Measurements from ENCODE around the gene BBS9. TPM values are rescaled to one million over a fixed set of nuclear protein-coding genes. Genes with fewer than 3 reads are reported as not detected.
A peak's percentile ranks its signal among the peaks of the same experiment; 100 is the strongest.

Gene BBS9
- total and polyA plus RNA-seq, 2 donors from 2014 or later = 9.0 to 23.4 TPM

GRCh38 chr7:33184828-33185227 is 55.5 kb downstream of the BBS9 start:
- no peak for TF ChIP-seq CTCF (IDR thresholded peaks at IDR 0.05; ENCODE audit: borderline replicate concordance, extremely low read depth, insufficient read depth)
- Histone ChIP-seq H3K27me3 (ENCODE audit: control insufficient read depth, insufficient read depth, low read length) (no peaks in the 10 kb centered on the region), H3K9ac (ENCODE audit: low read length in 3 of 3) (no peak overlapping the region), H3K27ac (ENCODE audit: low read depth in 2 of 2, low read length in 2 of 2) (no peak overlapping the region), H3K4me1 (ENCODE audit: control insufficient read depth in 2 of 3, insufficient read depth in 2 of 3, low read depth in 1 of 3, low read length in 3 of 3) (no peaks in the 10 kb centered on the region), H3K4me3 (ENCODE audit: low read length in 3 of 3) (no peak overlapping the region), H3K36me3 (ENCODE audit: control insufficient read depth in 2 of 3, insufficient read depth in 3 of 3, low read length in 3 of 3) (no peaks in the 10 kb centered on the region), H3K9me3 (ENCODE audit: control insufficient read depth in 2 of 3, insufficient read depth in 1 of 3, low read length in 3 of 3) (no peaks in the 10 kb centered on the region)
- DNase-seq (no peak), FAIRE-seq (no peak)
- intact Hi-C loops (cut with DNase I) = no loop called here

GRCh38 chr7:33185786-33186185 is 56.4 kb downstream of the BBS9 start:
- TF ChIP-seq CTCF (IDR thresholded peaks at IDR 0.05; ENCODE audit: borderline replicate concordance, extremely low read depth, insufficient read depth) = peak; percentile 51
- FAIRE-seq (peak; percentile 86), DNase-seq (peak in 3 of 5 donors; percentile 15 to 73 (median 72))
- Histone ChIP-seq H3K27ac (ENCODE audit: low read depth in 2 of 2, low read length in 2 of 2) (no peak overlapping the region), H3K4me3 (ENCODE audit: low read length in 3 of 3) (no peak overlapping the region), H3K9ac (ENCODE audit: low read length in 3 of 3) (no peak overlapping the region), H3K4me1 (ENCODE audit: control insufficient read depth in 2 of 3, insufficient read depth in 2 of 3, low read depth in 1 of 3, low read length in 3 of 3) (peaks cover 0 to under 1% (median 0%) of the 10 kb centered on the region in 3 donors), H3K9me3 (ENCODE audit: control insufficient read depth in 2 of 3, insufficient read depth in 1 of 3, low read length in 3 of 3) (no peaks in the 10 kb centered on the region), H3K27me3 (ENCODE audit: control insufficient read depth, insufficient read depth, low read length) (no peaks in the 10 kb centered on the region), H3K36me3 (ENCODE audit: control insufficient read depth in 2 of 3, insufficient read depth in 3 of 3, low read length in 3 of 3) (no peaks in the 10 kb centered on the region)
- intact Hi-C loops (cut with DNase I) = no loop called here

GRCh38 chr7:33186192-33186591 is 56.8 kb downstream of the BBS9 start:
- Histone ChIP-seq H3K27ac (ENCODE audit: low read depth in 2 of 2, low read length in 2 of 2) (no peak overlapping the region), H3K27me3 (ENCODE audit: control insufficient read depth, insufficient read depth, low read length) (no peaks in the 10 kb centered on the region), H3K36me3 (ENCODE audit: control insufficient read depth in 2 of 3, insufficient read depth in 3 of 3, low read length in 3 of 3) (no peaks in the 10 kb centered on the region), H3K9me3 (ENCODE audit: control insufficient read depth in 2 of 3, insufficient read depth in 1 of 3, low read length in 3 of 3) (no peaks in the 10 kb centered on the region), H3K4me1 (ENCODE audit: control insufficient read depth in 2 of 3, insufficient read depth in 2 of 3, low read depth in 1 of 3, low read length in 3 of 3) (peaks cover 0 to 3% (median 0%) of the 10 kb centered on the region in 3 donors), H3K9ac (ENCODE audit: low read length in 3 of 3) (no peak overlapping the region), H3K4me3 (ENCODE audit: low read length in 3 of 3) (no peak overlapping the region)
- no peak for TF ChIP-seq CTCF (IDR thresholded peaks at IDR 0.05; ENCODE audit: borderline replicate concordance, extremely low read depth, insufficient read depth)
- FAIRE-seq = no peak
- no peak for DNase-seq
- intact Hi-C loops (cut with DNase I) = no loop called here

All from kidney (tissue), 14 donors.